ENCODE data around the gene LGMN. TPM values are rescaled to one million over a fixed set of nuclear protein-coding genes. Genes with fewer than 3 reads are reported as not detected.

LGMN gene
- total and polyA plus RNA-seq, 9 of the 15 experiments (the other 6 are each of a cell fraction or from before 2014, with no cell fraction given), result 0.05 to 1.4 (median 0.43) TPM; not detected in 2

DNA sequence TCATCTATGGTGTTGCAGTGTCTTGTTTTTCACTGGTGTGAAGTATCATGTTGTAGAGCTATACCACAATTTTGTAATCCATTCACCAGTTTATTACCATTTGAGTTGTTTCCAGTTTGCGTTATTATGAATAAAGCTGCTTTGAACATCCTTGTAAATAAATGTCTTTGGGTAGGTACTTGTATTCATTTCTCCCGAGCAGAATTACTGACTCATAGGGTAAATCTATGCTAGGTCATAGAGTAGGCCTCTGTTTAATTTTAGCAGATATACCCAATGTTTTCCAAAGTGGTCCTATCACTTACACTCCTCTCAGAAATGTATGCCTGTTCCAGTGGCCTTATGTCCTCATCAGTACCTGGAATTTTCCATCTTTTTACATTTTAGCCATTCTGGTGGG, 39.1 kb upstream of the LGMN start (continued):
- TF ChIP-seq, protein P1, sequence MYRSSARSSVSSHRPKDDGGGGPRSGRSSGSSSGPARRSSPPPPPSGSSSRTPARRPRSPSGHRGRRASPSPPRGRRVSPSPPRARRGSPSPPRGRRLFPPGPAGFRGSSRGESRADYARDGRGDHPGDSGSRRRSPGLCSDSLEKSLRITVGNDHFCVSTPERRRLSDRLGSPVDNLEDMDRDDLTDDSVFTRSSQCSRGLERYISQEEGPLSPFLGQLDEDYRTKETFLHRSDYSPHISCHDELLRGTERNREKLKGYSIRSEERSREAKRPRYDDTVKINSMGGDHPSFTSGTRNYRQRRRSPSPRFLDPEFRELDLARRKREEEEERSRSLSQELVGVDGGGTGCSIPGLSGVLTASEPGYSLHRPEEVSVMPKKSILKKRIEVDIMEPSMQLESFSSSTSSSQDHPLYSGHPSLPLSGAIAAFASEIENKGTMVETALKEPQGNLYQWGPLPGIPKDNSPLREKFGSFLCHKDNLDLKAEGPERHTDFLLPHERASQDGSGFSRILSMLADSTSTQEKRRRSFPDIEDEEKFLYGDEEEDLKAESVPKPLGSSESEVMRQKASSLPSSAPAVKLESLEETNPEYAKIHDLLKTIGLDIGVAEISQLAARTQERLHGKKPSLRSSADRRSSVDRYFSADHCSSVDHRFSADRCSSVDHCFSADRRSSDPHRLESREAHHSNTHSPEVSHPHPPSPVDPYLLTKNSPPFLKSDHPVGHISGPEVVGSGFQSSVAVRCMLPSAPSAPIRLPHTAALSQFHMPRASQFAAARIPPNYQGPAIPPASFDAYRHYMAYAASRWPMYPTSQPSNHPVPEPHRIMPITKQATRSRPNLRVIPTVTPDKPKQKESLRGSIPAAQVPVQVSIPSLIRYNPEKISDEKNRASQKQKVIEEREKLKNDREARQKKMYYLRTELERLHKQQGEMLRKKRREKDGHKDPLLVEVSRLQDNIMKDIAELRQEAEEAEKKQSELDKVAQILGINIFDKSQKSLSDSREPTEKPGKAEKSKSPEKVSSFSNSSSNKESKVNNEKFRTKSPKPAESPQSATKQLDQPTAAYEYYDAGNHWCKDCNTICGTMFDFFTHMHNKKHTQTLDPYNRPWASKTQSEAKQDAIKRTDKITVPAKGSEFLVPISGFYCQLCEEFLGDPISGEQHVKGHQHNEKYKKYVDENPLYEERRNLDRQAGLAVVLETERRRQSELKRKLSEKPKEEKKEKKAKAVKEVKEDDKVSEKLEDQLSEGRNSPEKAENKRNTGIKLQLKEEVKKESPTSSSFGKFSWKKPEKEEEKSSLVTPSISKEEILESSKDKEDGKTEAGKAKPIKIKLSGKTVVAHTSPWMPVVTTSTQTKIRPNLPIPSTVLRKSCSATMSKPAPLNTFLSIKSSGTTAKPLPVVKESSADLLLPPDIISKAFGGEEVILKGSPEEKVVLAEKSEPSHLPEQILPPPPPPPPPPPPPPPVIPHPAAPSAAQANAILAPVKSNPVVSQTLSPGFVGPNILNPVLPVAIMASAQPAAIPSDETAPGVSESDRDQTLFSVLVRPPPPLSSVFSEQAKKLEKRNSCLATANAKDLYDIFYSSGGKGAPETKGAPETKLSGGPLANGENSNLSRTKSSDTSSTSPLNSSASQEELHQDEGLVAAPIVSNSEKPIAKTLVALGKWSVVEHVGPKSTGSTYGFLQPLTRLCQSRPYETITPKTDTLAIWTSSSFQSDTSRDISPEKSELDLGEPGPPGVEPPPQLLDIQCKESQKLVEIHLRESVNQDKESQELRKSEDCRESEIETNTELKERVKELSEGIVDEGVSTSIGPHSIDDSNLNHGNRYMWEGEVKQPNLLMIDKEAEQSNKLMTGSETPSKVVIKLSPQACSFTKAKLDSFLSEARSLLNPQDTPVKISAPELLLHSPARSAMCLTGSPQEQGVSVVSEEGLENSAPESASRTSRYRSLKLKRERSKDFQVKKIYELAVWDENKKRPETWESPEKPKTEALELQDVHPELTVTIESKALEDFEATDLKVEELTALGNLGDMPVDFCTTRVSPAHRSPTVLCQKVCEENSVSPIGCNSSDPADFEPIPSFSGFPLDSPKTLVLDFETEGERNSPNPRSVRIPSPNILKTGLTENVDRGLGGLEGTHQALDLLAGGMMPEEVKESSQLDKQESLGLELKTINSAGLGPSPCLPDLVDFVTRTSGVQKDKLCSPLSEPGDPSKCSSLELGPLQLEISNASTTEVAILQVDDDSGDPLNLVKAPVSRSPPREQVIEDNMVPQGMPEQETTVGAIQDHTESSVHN (IDR thresholded peaks at IDR 0.05; ENCODE audit: borderline replicate concordance in 1 of 2, low read depth in 1 of 2), result no peak
- TF ChIP-seq, protein P2, sequence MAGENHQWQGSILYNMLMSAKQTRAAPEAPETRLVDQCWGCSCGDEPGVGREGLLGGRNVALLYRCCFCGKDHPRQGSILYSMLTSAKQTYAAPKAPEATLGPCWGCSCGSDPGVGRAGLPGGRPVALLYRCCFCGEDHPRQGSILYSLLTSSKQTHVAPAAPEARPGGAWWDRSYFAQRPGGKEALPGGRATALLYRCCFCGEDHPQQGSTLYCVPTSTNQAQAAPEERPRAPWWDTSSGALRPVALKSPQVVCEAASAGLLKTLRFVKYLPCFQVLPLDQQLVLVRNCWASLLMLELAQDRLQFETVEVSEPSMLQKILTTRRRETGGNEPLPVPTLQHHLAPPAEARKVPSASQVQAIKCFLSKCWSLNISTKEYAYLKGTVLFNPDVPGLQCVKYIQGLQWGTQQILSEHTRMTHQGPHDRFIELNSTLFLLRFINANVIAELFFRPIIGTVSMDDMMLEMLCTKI (IDR thresholded peaks at IDR 0.05; ENCODE audit: partially characterized antibody), result no peak
- no peak for TF ChIP-seq FIP1L1 (IDR thresholded peaks at IDR 0.05; ENCODE audit: low read depth, low read length, poor library complexity, severe bottlenecking)
- no peak for TF ChIP-seq ARID2 (IDR thresholded peaks at IDR 0.05)
- TF ChIP-seq, protein P3, sequence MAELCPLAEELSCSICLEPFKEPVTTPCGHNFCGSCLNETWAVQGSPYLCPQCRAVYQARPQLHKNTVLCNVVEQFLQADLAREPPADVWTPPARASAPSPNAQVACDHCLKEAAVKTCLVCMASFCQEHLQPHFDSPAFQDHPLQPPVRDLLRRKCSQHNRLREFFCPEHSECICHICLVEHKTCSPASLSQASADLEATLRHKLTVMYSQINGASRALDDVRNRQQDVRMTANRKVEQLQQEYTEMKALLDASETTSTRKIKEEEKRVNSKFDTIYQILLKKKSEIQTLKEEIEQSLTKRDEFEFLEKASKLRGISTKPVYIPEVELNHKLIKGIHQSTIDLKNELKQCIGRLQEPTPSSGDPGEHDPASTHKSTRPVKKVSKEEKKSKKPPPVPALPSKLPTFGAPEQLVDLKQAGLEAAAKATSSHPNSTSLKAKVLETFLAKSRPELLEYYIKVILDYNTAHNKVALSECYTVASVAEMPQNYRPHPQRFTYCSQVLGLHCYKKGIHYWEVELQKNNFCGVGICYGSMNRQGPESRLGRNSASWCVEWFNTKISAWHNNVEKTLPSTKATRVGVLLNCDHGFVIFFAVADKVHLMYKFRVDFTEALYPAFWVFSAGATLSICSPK (IDR thresholded peaks at IDR 0.05; ENCODE audit: borderline replicate concordance), result no peak
- TF ChIP-seq NUFIP1 (IDR thresholded peaks at IDR 0.05; ENCODE audit: partially characterized antibody), result no peak
- no peak for TF ChIP-seq NR2F6 (CRISPR knock-in tag; IDR thresholded peaks at IDR 0.05)
- TF ChIP-seq, protein P4, sequence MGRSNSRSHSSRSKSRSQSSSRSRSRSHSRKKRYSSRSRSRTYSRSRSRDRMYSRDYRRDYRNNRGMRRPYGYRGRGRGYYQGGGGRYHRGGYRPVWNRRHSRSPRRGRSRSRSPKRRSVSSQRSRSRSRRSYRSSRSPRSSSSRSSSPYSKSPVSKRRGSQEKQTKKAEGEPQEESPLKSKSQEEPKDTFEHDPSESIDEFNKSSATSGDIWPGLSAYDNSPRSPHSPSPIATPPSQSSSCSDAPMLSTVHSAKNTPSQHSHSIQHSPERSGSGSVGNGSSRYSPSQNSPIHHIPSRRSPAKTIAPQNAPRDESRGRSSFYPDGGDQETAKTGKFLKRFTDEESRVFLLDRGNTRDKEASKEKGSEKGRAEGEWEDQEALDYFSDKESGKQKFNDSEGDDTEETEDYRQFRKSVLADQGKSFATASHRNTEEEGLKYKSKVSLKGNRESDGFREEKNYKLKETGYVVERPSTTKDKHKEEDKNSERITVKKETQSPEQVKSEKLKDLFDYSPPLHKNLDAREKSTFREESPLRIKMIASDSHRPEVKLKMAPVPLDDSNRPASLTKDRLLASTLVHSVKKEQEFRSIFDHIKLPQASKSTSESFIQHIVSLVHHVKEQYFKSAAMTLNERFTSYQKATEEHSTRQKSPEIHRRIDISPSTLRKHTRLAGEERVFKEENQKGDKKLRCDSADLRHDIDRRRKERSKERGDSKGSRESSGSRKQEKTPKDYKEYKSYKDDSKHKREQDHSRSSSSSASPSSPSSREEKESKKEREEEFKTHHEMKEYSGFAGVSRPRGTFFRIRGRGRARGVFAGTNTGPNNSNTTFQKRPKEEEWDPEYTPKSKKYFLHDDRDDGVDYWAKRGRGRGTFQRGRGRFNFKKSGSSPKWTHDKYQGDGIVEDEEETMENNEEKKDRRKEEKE (IDR thresholded peaks at IDR 0.05; ENCODE audit: borderline replicate concordance in 1 of 2, control insufficient read depth in 1 of 2, low read depth in 2 of 2, low read length in 1 of 2), result no peak
- no peak for TF ChIP-seq ZNF324 (CRISPR knock-in tag; IDR thresholded peaks at IDR 0.05)
- no peak for TF ChIP-seq ZNF174 (CRISPR knock-in tag; IDR thresholded peaks at IDR 0.05)
